ENCODE data around the gene GTF2A1.

DNA sequence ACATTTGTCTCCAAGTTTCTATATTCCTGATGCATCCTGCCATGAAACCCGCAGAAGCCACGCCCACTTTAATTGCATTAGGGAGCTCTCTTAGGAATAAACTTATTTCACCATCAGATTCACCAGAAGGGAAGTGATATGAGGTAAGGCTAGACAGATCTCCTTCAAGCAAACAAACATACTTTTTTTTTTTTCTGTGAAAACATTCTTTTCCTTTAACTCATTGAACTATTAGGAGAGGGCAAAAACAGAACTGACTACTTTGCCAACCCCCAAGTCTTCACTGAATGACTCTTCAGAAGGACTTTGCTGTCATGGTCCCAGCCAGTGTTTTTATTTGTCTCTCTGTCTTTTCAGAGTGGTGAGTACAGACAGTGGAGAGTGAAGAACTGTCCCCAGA lies 48.4 kb downstream of the GTF2A1 start:
- TF ChIP-seq, protein P1, sequence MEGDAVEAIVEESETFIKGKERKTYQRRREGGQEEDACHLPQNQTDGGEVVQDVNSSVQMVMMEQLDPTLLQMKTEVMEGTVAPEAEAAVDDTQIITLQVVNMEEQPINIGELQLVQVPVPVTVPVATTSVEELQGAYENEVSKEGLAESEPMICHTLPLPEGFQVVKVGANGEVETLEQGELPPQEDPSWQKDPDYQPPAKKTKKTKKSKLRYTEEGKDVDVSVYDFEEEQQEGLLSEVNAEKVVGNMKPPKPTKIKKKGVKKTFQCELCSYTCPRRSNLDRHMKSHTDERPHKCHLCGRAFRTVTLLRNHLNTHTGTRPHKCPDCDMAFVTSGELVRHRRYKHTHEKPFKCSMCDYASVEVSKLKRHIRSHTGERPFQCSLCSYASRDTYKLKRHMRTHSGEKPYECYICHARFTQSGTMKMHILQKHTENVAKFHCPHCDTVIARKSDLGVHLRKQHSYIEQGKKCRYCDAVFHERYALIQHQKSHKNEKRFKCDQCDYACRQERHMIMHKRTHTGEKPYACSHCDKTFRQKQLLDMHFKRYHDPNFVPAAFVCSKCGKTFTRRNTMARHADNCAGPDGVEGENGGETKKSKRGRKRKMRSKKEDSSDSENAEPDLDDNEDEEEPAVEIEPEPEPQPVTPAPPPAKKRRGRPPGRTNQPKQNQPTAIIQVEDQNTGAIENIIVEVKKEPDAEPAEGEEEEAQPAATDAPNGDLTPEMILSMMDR (IDR thresholded peaks at IDR 0.05; ENCODE audit: low read depth, low read length, missing input control): no peak
- TF ChIP-seq JUND (IDR thresholded peaks at IDR 0.05) (no peak), EGR1 (IDR thresholded peaks at IDR 0.05; ENCODE audit: low read depth in 2 of 2) (no peak), YY1 (IDR thresholded peaks at IDR 0.05) (no peak), RAD21 (IDR thresholded peaks at IDR 0.05) (no peak), FOXA1 (IDR thresholded peaks at IDR 0.05) (no peak), HNF4G (IDR thresholded peaks at IDR 0.05) (no peak)
- TF ChIP-seq, protein P2, sequence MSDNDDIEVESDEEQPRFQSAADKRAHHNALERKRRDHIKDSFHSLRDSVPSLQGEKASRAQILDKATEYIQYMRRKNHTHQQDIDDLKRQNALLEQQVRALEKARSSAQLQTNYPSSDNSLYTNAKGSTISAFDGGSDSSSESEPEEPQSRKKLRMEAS (IDR thresholded peaks at IDR 0.05): no peak
- TF ChIP-seq, protein P3, sequence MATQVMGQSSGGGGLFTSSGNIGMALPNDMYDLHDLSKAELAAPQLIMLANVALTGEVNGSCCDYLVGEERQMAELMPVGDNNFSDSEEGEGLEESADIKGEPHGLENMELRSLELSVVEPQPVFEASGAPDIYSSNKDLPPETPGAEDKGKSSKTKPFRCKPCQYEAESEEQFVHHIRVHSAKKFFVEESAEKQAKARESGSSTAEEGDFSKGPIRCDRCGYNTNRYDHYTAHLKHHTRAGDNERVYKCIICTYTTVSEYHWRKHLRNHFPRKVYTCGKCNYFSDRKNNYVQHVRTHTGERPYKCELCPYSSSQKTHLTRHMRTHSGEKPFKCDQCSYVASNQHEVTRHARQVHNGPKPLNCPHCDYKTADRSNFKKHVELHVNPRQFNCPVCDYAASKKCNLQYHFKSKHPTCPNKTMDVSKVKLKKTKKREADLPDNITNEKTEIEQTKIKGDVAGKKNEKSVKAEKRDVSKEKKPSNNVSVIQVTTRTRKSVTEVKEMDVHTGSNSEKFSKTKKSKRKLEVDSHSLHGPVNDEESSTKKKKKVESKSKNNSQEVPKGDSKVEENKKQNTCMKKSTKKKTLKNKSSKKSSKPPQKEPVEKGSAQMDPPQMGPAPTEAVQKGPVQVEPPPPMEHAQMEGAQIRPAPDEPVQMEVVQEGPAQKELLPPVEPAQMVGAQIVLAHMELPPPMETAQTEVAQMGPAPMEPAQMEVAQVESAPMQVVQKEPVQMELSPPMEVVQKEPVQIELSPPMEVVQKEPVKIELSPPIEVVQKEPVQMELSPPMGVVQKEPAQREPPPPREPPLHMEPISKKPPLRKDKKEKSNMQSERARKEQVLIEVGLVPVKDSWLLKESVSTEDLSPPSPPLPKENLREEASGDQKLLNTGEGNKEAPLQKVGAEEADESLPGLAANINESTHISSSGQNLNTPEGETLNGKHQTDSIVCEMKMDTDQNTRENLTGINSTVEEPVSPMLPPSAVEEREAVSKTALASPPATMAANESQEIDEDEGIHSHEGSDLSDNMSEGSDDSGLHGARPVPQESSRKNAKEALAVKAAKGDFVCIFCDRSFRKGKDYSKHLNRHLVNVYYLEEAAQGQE (IDR thresholded peaks at IDR 0.05): no peak
